NCI-H1092 (cell line): ENCODE measurements around the gene XAF1.
"Not testable (repeated sequence)": the region's sequence is repeated elsewhere in the genome, so short reads cannot be mapped to it uniquely, and the experiment has no call there.

Experiments
- DNase-seq: peaks from one replicate; lab custom pipeline; 2025; lab: John Stamatoyannopoulos, UW

Gene XAF1

GRCh38 chr17:6800422-6801027, 44.7 kb downstream of the XAF1 start:
- no peak for DNase-seq

- no peak for DNase-seq
Observed at GRCh38 chr17:6811510-6811909, 55.7 kb downstream of the XAF1 start.

- no peak for DNase-seq
Observed at GRCh38 chr17:6812295-6812694, 56.4 kb downstream of the XAF1 start.

GRCh38 chr17:6815775-6816174, 59.9 kb downstream of the XAF1 start:
- DNase-seq: no peak

GRCh38 chr17:6816368-6816767, 60.5 kb downstream of the XAF1 start:
- DNase-seq: not testable (repeated sequence)

GRCh38 chr17:6818938-6819337, 63.1 kb downstream of the XAF1 start:
- no peak for DNase-seq

- DNase-seq: no peak
Observed at GRCh38 chr17:6823011-6823442, 67.2 kb downstream of the XAF1 start.
